Measurements from ENCODE around the gene SFXN2.
"Not testable (repeated sequence)": the region's sequence is repeated elsewhere in the genome, so short reads cannot be mapped to it uniquely, and the experiment has no call there.

The SFXN2 gene, protein sequence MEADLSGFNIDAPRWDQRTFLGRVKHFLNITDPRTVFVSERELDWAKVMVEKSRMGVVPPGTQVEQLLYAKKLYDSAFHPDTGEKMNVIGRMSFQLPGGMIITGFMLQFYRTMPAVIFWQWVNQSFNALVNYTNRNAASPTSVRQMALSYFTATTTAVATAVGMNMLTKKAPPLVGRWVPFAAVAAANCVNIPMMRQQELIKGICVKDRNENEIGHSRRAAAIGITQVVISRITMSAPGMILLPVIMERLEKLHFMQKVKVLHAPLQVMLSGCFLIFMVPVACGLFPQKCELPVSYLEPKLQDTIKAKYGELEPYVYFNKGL

DNA sequence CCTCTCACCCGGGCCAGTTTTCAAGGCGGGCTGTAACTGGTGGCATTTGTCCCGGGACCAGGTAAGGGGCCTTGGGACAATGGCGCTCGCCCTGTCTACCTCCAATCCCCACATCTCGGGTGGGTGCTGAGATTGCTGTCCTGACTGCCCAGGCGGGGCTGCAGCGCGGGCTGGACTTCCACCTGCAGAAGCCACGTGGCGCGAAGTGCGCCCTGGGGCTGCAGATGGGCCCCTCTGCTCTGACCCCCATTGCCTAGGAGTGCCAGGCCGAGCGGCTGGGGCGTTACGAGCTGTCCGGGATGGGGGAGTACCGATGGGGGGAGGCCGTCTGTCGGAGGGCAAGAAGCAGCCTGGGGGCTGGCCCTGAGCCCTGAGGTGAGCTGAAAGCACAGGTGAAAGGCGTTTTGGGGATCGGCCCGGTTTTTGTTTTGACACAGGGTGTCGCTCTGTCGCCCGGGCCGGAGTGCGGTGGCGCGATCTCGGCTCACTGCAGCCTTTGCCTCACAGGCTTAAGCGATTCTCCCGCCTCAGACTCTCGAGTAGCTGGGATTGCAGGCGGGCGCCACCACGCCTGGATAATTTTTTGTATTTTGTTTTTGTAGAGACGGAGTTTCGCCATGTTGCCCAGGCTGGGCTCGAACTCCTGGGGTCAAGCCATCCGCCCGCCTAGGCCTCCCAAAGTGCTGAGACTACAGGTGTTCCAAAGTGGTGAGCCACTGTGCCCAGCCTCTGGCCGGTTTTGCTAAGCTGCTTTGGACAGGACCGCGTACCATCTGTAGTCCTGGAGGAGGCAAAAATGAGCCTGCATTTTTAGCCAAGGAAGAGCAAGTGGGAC, at the start of gene SFXN2:
Gene SFXN2 (plus strand): TSS at position 16 of the 835 bp plus-strand sequence. CDS start 12,001 bp downstream, outside the sequence.
- DNase-seq (ENCODE audit: low read depth in 2 of 2) = no peak

DNA sequence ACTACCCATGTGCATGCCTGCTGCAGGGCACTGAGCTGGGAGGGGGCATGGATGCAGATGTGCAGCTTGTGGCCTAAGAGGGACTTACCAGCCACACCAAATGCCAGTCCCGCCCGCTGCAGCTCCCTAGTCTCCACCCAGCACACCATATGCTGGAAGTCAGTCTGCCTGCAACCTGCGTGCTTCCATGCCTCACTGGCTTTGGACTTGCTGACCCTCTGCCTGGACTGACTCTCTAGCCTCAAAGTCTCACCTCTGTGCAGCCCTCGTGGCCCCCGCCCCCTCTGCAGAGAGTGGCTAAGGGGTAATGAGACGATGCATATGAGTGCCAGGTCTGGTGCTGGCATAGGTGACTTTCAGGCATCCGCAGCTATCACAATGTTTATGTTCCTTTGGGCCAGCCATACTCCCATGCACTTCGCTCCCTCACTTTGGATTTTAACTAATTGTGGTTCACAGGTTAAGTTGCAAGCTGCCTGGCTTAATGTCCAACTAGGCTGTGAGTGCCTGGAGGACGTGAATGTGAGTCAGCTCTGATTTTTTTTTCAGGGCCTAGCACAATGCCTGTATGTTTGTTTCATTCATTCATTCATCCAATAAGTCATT, 48.4 kb upstream of the SFXN2 start:
- DNase-seq (ENCODE audit: low read depth in 2 of 2) = no peak

DNA sequence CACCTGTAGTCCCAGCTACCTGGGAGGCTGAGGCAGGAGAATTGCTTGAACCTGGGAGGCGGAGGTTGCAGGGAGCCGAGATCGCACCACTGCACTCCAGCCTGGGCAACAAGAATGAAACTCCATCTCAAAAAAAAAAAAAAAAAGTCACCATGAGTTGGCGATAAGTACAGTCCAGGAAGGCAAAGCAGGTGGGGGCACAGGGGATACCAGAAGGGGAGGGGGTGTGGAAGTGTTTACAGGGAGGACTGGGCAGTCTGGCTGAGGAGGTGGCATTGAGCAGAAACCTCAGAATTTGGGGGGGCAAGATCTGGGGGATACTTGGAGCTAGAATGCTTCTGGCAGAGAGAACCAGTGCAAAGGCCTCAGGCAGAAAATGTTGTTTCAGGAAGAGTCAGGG, 47.0 kb upstream of the SFXN2 start:
- DNase-seq (ENCODE audit: low read depth in 2 of 2) = not testable (repeated sequence)

DNA sequence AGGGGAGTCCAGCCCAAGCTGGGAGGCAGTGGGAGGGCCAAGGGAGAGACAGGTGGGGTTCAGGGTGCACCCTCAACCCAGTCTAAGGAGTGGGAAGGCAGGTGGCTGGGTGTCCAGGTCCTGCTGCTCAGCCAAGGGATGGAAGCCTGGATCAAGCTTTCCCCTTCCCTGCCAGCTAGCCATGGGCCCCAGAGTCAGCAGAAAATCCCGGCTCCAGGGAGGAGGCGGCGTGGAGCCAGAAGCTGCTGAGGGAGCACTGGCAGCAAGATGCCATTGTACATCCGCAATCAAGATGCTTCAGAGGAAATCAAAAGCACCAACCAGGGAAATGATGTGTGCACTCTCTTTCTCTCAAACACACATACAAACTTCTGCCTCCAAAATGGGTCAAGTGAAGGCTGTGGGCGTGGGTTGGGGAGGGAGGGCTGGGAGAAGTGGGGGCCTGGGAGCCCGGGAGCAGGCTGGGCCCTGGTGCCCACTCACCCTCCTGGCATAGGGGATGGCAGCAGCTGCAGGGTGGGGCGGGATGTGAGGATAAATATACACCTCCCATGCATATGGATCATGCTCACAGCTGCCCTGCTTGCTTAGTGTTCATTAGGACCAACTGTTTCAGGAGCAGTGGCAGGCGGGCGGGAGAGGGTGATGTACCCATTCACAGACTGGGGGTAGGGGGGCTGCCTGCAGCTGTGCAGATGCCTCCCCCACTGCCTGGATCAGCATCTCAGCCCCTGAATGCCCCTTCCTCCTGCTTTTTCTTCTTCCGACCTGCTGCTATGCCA, 45.9 kb upstream of the SFXN2 start:
- no peak for DNase-seq (ENCODE audit: low read depth in 2 of 2)

DNA sequence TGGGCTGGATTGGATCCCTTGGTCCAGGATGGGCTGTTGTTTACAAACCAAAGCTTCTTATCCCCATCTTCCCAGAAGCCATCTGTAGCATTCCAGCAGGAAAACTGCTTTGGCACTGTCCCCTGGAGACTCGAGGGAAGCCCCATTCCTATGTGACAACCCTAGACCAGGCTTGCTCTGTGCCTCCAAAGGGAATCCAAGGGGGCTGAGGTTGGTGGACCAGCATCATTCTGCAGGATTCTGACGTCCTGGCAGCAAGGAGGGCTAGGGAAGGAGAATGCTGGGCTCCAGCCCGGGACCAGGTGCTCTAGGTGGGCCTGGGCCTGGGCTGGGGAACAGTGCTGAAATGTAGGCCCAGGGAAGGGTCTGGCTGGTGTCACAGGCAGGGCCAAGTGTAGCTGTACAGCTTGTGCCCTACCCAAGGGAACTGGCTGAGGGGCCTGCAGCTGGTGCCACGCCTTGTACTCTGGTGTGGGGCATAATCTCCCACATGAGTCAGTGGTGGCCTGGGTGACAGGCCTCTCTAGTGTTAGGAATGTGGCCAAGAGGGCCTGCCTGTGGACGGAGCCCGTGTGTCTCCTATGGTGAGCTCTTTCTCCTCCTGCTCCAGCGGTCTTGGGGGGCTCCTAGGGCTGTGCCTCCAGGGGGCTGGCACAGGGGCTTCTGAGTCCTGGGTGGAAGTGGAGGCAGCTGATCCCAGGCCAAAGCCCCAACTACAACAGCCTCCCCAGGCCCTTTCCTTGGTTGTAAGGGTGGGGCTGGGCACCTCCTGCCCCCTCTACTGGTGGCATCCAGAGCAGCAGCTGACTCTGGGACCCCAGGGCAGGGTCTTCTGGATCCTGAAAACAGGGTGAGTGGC, 45.0 kb upstream of the SFXN2 start:
- no peak for DNase-seq (ENCODE audit: low read depth in 2 of 2)

DNA sequence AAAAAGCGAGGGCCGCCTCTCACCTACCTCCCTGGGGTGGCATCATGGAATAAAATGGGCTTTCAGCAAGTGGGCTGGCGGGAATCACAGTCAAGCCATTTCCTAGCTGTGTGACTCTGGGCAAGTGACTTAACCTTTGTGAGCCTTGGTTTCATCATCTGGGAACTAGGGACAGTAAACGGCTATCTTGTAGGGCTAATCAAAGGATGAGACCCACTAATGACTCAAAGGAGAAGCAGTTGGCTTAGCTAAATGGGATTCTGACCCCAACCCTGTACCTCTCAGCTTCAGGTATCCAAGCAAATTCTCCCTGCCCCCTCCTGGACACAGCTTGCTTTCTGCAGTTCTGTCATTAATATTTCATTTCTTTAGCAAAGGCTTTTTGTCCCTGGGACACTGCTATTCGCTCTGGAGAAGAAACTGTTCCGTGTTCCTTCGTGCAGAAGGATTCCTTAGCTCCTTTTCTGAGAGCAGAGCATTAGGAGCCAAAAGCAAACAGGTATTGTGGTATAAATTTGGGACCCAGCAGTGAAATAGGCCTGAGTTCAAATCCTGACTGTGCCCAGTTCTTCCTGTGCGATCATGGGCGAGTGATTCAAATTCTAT, 44.3 kb upstream of the SFXN2 start:
- no peak for DNase-seq (ENCODE audit: low read depth in 2 of 2)

DNA sequence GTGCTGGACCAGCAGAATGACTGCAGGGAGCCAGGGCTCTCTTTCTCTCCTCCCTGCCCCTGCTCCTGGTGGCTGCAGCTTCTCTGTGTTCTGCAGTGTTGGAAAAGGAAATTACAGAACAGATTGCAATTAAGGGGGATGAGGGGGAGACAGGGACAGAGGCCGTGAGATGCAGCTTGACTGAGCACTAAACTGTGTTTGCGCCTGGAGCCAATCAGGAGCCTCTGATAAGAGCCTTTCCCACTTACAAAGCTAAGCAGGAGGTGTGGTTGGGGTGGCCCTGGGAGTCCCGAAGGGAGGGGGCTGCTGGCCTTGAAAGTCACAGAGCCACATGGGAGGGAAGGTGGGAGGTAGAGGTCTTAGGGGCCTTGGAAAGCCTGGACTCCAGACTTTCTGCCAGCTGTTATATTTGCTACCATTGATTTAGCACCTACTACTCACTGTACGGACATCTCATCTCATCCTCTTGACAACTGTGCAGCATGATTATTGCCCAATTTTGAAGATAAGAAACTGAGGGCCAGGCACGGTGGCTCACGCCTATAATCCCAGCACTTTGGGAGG, 43.5 kb upstream of the SFXN2 start:
- no peak for DNase-seq (ENCODE audit: low read depth in 2 of 2)

DNA sequence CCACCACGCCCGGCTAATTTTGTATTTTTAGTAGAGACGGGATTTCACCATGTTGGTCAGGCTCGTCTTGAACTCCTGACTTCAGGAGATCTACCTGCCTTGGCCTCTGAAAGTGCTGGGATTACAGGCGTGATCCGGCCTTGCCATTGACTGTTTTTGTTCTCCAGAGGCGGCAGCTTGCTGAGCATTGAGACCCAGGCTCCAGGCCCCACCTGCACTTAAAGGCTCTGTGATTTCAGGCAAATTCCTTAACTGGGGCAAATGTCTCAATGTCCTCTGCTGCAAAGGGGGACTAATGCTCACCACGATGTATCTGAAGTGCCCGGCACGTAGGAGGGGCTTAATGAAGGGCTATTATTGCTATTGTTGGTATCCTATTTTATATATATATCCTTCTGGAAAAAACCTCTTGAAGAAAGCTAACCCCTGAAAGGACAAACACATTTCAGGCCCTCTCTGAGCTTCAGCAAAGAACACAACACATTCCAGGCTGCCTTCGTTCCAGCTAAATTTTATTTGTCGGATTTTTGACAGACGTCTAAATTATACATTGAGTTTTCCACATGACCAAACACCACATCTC, 41.1 kb upstream of the SFXN2 start:
- DNase-seq (ENCODE audit: low read depth in 2 of 2) = no peak

DNA sequence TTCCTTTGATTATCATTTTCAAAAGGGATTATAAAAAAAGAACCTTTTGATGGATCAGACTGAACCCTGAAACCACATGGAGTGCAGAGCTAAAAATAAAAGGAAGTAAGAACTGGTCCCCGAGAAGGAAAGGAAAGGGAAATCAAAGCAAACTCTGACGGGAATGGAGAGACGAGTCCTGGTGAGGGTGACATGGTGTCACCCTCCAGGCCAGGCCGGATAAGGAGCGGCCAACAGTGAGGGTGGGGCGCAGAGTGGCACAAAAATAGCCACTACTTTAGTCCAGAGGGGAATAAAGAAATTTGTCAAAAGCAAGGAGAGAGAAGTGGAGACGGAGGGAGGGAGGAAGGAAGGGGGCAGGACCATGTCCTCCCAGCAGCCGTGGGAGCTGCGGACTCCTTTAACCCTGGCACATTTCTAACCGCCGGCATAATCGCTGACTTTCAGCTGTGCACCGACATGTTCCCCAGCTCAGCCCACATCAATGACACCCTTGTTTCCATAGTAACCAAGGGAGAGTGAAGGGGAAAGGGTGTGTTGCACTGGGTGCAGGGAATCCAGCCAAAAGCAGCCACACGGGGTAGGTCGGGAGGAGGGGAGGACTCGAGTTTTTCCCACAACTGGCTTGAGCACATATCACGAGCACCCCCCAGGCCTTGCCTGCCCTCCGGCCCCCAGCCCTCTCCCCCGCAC, 40.5 kb upstream of the SFXN2 start:
- peak in 1 of 2 experiments; percentile 29 for DNase-seq (ENCODE audit: low read depth in 2 of 2)

DNA sequence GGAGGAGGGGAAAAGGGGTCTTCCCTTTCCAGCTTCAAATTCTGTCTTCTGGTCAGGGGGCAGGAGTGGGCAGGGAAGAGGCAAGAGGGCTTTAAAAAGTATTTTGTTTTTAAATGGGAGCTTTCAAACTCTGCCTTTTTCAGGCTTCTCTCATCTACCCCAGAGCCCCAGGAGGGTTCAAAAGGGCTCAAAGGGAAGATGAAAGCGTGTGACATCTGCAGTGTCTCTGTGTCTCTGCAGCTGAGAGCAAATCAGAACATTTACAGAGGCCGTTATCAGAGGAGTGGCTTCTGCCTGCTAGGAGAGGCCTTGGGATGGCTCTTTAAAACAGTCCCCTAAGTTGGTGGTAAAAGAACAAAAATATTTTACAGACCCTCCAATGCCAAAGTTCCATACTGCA, 39.9 kb upstream of the SFXN2 start:
- no peak for DNase-seq (ENCODE audit: low read depth in 2 of 2)

DNA sequence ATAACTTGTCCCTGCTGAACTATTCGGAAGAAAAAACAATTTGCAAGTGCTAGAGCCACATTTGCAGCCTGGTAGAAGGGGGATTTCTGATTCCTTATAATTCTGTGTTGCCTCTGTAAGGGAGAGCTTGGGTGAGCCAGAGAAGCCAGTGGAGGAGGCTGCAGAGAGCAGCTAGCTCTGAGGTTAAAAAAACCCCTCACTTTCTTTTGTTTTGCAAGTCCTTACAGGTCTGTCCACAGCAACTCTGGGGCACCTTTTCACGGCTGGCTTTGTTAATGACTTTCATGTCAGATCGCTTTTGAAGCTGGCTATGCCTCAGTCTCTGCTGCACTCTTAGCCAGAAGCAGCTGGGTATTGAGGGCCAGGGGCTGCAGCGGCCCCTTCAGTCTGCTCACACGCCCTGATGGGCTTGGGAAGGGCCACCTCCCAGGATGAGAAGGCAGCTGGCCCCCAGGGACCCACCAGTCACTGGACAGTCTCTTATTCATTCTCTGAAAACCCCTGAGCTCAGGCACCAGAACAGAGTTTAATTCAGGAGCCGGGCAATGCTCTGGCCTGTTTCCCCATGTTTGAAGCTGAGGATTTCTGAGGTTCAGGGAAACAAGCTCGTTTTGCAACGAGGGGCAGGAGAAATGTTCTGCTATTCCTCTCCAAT, 39.3 kb upstream of the SFXN2 start:
- DNase-seq (ENCODE audit: low read depth in 2 of 2) = no peak

DNA sequence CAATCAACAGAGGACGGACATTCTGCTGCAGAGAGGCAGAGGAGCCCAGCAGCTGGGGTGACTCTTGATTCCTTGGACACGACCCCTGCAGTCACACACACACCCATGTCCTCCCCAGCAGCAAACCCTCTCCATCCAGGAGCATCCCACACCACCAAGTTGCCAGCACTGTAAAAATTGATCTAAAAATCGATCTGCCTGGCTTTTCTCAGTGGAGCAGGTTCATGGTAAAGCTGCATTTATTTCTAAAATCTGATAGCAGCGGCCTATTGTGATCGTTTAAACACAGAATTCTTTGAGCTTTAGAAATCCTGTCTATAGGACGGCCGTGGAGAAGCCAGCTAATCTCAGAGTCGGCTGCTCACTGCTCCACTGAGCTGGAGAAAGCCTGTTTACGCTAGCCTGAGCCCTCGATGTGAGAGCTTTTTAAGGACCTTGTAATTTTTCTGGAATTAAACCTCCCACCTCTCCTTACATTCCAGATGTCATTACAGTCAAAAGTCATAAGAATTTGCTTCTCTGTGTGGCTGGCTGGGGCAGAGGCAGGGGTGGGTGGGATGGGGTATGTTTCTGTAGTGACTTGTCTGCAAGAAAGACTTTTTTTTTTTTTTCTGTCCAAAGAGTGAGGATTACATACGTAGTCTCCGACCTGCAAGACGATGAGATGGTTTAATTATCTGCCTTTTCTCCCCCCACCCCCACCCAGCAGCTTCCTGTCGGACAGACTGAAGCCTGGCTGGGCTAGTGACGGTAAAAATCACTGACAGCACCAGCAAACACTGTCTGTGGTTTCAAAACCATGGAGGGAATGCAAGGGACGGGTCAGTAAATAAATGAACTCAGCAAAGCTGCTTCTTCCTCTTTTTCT, 38.5 kb upstream of the SFXN2 start:
- DNase-seq (ENCODE audit: low read depth in 2 of 2) = peak; percentile 88

DNA sequence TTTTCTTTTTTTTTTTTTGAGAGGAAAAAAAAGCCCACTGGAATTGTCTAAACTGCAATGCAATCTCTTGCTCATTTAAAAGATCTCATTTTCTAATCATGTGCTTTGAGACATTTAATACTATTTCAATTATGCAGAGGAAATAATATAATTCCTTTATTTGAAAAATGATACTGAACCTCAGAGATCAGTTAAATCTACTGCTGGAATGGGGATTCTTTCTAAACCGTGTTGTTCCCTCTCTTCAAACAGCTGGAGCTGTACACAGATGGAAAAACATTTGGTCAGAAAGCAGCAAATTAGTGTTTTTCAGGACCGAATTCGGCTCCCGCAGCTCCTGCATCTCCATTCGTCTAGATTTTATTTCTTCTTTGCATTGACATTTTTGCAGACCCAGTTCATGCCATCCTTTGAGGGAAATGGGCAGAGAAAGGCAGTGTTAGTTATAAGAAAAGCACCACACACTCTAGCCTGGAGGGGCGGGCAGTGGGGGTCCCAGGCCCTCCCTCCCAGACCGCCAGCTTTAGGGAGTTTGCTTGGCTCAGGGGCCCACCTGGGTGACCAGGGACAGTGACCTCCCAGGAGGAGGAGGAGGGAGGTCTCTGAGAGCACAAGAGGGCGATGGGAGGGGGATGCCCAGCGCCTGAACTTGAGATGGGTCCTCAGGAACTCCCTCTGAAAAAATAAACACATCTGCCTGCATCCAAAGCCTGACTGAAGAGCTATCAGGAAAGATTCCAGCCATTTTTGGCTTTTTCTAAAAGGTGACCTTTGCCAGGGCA, 37.7 kb upstream of the SFXN2 start:
- no peak for DNase-seq (ENCODE audit: low read depth in 2 of 2)

DNA sequence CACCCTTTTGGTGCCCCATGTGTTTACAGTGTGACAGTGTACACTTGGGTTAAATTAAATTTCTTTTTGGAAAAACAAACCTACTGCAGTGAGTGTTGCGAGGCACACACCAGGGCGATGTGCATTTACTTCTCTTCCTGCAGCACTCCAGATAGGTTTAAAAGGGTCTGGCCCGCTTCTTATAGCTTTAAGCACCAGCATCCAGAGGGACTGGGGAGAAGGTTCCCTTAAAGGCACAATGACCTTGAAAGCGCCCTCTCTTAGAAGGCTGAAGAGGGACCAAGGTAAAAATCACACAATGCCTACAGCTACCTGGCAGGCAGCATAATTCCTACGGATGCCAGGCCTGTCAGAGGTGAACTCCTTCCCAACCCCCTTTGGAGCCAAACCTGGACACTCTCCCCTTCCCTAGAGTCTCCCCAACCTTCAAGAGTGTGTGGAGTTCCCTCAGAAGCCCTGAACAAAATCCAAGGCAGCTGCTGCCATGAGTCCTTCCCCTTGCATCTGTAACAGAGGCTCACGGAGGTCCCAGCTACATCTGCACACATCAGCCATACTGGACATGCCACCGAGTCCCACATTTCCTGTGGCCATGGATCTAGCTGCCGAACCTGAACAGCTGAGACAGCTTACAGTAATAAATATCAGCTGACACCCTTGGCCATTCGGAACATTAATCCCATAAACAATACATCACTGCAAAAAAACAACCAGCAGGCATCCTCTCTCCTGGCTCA, 36.9 kb upstream of the SFXN2 start:
- DNase-seq (ENCODE audit: low read depth in 2 of 2) = no peak

DNA sequence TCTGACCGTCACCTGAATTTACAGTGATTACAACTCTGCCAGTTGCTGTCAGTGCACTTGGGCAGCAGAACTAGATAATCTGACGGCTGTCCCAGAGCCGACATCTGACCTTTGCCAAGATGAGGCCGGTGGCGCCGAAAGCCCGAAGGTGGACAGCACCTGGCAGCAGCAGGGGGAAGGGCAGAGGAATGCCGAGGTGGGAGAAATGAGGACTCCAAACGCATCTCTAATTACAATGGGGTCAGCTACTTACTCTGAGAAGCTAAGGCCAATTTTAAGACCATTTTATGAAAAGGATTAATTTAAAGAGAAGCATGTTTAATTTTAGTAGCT, 36.4 kb upstream of the SFXN2 start:
- no peak for DNase-seq (ENCODE audit: low read depth in 2 of 2)

DNA sequence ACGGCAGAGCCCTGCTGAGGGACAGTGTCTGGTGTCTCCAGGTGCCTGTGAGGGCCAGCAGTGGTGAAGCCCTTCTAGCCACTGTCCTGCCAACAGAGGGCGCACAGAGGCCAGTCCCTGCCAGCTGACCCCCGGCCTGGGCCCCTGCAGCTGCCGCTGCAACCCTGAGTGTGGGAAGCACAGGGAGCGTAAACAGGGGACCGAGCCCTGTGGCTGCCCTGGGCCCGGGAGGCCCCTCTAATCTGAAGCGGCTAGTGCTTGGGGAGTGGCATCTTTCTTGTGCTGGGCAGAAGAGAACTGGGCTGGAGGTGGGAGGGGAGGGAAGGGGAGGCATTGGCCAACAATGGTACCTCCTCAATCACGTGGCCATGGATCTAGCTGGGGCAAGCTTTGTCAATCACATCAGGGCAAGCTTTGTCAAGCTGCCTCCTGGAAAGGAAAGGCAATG, 35.6 kb upstream of the SFXN2 start:
- no peak for DNase-seq (ENCODE audit: low read depth in 2 of 2)
